HG03103 (cell line): ENCODE data around the gene DPPA3.
"Not testable (repeated sequence)": the region's sequence is repeated elsewhere in the genome, so short reads cannot be mapped to it uniquely, and the experiment has no call there.

ENCODE experiments used
- ATAC-seq: cut with Tn5 transposase; IDR thresholded peaks from one replicate; pipeline ENCODE4 v1.9.1; 2021; ENCODE audit warnings: low read depth; ENCODE audit not compliant: unreplicated experiment

The DPPA3 gene

DNA sequence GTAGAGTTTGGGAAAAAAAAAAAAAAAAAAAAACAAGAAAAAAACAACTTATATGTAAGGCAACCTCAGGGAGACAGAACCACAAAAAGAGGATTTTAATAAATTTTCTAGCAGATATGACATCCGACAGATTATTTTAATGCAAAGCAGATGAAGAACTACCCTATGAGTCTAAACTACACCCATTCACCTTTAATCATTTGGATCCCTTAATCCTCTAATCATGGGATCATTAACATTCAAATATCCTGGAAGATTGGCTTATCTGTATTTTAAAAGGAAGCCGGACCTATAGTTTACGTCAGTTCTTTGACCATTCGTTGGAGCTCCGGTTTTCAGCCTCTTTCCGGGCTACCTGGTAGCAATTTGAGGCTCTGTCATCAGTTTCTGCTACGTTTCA, at the start of gene DPPA3:
TSS of gene DPPA3 (plus strand) at position 301 of the 400 bp plus-strand sequence. CDS start 138 bp downstream, outside the sequence.
- no peak for ATAC-seq

DNA sequence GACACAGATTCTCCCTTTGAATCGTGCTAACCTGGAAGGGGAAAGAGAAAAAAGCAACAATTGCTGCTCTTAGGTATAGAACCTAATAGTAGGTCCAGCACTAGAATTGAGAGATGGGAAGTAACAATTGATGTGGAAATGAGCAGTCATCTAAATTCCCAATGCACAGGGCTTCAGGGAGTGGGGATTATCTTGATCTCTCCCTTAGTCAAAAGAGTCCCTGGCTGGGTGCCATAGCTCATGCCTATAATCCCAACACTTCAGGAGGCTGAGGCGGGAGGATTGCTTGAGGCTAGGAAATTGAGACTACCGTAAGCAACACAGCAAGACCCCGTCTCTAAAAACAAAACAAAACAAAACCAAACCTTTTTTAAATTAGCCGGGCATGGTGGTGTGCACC, 49.5 kb upstream of the DPPA3 start:
- ATAC-seq: no peak

DNA sequence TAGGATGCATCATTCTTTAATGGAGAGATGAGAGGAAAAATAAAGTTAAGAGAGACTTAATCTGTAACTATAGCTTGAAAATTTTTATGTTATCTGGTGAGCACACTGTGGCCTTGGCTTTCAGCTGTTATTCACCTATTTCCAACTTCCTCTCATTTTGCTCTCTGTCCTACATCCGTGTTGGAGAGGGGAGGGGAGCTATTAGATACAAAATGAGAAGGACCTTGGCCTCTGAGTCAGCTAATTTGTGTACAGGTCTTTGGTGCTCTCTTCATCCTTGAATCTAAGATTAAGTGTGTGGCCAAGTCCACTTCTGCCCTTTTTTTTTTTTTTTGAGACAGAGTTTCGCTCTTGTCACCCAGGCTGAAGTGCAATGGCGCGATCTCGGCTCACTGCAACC, 44.6 kb upstream of the DPPA3 start:
- ATAC-seq: no peak

DNA sequence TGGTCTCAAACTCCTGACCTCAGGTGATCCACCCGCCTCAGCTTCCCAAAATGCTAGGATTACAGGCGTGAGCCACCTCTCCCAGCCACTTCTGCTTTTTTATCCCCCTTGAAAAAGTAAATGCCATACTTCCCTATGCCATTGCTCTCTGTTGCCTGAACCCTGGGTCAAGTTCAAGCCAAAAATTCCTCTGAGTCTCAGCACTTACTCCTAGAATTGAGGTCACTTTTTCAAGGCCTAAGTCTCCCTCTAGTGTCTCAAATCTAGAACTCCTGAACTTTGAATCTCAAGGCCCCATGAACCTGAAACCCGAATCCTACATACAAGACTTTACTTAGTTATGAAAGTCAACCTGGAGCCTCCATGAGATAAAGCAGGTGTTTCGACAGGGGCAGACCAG, 44.1 kb upstream of the DPPA3 start:
- no peak for ATAC-seq

DNA sequence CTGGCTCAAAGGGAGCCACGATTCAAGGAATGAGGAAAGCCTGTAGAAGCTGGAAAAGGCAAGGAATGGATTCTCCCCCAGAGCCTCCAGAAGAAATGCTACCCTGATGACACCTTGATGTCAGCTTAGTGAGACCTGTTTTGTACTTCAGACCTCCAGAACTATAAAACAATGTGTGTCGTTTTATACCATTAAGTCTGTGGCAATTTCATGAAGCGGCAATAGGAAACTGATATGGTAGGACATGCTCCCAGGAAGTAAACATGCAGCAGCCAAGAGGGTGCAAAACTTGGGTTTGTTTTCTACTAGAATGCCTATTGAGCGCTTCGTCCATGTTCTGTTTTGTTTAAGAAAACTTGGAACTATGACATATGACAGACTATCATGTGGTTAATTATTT, 43.1 kb upstream of the DPPA3 start:
- ATAC-seq: no peak

DNA sequence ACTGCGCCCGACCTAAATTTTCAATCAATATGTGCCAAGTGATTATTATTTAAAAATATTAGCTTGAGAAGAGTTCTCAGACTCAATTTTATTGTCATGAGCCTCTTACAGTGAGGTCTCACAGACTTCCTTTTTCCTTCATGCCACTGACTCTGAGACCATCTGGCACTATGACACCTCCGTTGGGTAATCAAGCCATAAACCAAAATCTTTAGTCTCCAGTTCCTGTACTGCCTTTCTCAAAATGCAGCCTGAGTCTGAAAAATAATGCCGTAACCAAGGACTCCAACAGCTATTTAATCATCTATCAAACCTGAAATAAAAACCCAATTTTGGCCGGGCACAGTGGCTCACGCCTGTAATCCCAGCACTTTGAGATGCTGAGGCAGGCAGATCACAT, 35.8 kb upstream of the DPPA3 start:
- not testable (repeated sequence) for ATAC-seq

DNA sequence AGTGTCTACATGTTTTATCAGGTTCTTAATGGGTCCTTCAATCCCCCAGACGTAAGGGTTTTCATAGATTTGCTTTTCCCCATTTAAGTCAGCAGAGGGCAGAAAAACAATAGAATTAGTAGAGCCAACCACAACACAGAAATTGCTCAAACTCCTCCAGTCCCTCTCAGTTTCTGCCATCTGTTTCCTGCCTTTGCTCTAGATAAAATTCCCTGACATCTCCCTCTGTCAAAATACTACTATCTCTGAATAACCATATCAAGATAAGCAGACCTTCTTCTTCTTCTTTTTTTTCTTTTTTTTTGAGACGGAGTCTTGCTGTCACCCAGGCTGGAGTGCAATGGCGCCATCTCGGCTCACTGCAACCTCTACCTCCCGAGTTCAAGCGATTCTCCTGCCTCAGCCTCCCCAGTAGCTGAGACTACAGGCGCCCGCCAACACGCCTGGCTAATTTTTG, 33.8 kb upstream of the DPPA3 start:
- not testable (repeated sequence) for ATAC-seq

DNA sequence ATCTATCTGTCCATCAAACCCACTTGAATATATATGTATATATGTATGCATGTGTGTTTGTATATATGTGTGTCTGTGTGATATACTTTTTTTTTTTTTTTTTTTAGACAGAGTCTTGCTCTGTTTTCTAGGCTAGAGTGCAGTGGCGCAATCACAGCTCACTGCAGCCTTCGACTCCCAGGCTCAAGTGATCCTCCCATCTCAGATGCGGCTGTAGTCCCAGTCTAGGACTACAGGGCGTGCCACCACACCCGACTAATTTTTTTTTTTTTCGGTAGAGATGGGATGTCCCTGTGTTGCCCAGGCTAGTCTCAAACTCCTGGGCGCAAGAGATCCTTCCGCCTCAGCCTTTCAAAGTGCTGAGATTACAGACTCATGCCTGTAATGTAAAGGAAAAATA, 32.5 kb upstream of the DPPA3 start:
- ATAC-seq: no peak

DNA sequence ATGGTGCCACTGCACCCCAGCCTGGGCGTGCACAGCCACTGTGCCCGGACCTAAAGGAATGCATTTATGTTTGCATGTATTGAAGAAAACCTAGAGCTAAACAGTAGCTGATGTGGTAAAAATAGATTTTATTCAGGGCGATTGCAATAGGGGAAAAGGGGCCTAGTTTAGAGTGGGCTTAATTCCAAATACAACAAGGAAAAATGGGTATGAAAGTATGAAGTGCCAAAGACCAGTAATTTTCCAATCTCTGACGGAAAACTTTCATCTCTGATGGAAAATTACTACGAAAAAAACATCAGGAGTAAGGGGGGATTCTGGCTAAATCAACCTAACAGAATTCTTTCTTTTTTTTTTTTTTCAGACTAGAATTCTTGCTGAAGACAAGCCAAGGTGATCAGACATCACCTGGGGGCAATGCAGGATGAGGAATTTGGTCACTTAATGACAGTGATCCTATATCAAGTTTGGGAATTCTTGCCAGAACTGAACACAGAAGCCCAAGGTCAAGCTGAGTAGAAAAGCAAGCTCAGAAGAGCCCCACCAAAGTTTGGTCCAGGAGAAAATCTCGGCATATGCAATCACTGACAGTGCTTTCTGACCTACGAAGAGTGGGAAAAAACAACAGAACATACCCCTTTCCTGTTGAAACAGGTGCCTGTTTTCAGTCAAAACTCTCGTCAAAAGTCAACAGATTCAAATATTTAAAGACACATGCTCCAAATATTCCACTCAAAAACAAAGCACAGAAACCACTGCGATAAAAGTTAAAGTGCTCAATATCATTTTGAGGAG, 31.8 kb upstream of the DPPA3 start:
- no peak for ATAC-seq

DNA sequence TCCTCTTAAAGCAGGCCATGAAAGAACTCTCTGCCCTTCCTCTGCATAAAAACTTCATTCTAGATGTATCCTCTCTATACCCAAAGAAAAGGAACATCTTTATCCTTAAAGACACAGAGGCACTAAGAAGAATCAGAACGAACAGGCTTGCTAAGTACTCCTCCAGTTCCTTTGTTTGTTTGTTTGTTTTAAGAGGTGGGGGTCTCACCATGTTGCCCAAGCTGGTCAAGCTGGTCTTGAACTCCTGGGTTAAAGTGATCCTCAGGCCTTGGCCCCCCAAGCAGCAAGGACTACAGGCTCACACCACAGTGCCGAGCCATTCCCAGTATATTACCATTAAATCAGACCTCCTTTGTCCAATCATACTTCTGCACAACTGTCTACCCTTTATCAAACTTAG, 29.7 kb upstream of the DPPA3 start:
- no peak for ATAC-seq

DNA sequence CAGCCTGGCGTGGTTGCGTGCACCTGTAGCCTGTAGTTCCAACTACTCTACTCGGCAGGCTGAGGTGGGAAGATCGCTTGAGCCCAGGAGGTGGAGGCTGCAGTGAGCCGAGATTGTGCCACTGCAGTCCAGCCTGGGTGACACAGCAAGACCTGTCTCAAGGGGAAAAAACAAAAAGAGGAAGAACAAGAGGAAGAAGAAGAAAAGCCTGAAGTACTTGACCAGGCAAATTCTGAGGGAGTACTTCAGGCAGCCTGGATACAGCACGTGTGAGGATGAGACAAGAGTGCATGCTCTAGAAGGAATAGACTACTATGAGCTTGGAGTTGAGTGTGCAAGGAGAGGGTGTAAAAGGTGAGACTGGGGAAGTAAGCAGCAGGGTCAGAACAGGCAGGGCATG, 17.4 kb upstream of the DPPA3 start:
- ATAC-seq: no peak

DNA sequence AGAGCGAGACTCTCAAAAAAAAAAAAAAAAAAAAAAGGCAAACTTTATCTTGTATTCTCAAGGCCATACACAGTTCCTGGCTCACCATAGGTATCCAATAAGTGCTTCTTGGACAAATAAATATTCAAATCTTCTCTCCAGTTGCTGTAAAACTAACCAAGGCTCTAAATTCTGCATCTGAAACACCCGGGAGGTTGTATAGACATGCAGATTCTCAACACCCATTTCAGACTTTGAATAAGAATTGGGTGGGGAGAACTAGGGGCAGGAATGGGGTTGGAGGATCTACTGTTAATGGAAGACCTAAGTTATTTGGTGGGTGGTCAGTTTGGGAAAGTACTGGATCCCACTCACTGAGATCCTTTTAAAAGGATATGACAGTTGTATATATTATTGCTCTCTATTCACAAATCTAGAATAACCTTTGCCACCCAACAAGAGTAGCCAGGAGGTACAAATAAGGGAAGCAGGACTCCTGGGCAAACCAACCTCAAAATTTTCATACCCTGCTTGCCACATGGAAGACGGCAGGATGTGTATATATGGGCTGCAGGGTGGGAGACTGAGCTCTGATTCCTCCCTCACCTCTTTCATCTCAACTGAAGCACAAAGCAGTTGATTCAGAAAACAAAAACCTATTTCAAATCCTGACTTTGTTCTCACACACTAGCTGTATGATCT, 16.5 kb upstream of the DPPA3 start:
- ATAC-seq: no peak

DNA sequence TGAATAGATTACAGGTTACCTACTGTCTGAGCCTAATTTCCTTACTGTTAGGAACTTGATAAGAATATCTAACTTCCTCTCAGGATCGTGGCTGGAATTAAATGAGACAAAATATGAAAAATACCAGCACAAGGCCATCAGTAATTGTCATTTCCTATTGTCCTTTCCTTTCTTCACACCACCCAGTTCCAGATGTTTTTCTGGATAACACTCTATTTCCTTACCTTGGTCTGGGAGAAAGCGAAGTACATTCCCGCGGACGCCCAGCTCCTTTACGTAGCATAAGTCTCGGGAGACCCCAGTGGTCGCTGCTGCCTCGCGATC, 16.0 kb upstream of the DPPA3 start:
- no peak for ATAC-seq

DNA sequence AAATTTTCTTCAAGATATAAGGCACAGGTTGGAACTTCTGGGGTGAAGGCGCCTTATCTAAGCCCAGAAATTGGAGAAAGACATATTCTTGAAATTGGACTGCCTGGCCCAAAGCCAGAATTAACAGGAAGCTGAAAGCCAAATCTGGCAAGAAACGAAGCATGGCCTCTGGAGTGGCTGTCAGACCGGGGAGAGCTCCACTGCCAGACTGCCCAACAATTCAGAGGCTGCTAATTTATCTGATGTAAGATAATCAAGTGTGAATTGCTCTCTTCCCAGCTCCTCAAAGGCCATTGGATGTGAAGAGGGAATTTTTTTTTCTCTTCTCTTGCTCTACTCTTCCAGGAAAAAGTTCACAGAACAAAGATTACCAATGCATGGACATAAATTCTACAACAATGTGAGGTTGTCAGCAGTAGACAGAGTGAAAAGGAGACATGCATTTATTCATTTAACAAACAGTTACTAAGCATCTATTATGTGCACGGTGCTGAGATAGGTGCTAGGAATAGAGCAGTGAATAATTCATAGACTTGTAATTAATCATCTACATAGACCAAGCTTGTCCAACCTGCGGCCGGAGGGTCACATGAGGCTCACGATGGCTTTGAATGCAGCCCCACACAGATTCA, 15.6 kb upstream of the DPPA3 start, which contains the start of gene GDF3:
TSS of gene GDF3 (minus strand) at position 210 of the 632 bp plus-strand sequence. CDS start at position 163, 47 bp downstream.
- no peak for ATAC-seq

DNA sequence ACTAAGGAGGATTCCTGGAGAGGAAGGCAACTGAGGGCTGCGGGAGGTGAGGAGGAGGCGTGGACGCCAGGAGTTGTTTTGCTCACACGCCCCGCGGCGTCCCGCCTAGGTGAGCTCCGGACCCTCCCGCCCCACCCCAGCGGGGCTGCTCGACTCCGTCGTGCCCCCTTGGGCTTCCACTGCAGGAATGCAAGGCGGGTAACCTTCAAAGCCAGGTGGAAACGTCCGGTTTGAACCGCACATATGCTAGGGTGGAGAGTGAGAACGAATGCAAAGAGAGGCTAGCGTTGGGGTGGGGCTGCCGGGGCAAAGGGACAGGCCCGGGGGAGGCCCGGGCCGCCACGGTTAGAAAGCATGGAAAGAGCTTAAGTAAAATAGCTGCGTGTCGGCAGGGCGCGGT, 5.4 kb upstream of the DPPA3 start:
- ATAC-seq: no peak

DNA sequence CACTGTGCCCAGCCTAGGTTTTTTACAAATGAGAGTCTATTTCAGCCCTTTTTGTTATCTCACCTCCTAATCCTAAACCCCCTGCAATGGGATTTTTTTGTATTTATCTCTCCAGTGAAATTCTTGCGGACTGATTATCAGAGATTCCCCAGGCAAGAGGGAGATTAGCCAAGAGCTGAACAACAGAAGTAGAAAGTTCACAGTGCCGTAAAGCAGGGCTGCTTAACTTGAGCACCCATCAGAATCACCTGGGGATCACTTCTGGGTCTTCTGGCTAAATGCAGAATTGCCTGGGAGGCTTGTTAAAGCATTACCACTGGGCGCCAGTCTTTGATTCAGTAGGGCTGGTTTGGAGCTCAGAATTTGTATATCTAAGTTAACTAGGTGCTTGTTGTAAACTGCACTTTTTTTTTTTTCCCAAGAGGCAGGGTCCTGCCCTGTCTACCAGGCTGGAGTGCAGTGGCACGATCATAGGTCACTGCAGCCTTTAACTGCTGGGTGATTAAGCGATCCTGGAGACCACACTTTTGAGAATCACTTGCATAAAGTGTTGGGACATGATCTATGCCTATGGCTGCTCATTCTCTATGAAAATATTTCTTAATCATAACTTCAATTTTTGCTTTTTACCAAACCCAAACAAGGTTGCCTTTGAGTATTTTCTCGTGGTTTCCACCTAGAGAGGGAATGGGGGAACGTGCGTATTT, 1.1 kb upstream of the DPPA3 start:
- no peak for ATAC-seq

DNA sequence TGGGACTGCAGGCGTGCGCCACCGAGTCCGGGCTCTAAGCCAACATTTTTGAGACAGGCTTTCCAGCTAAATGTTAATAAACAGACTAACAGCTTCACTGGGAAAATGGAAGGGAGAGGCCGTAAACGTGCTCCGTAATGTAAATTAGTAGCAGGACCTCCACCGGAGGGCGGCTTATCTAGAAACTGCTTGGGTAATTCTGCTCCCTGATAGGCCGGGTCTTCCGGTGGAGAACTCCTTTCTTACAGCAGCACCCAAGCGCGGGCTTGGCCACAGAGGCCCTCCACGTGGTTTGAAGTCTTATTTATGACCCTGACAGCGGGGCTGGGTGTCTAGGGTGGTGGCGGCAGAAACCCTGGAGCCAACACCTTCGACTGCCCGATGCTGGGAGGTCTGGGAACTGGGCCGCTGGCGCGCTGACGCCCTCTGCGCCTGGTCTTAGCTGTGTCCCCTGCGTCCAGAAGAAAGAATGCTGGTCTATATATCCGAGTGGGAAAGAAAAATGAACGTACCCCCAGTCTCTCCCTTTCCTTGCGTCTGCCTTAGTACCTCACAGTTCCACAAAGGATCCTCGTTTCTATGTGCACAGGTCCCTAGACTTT, 1.7 kb downstream of the DPPA3 start:
- ATAC-seq: no peak

DNA sequence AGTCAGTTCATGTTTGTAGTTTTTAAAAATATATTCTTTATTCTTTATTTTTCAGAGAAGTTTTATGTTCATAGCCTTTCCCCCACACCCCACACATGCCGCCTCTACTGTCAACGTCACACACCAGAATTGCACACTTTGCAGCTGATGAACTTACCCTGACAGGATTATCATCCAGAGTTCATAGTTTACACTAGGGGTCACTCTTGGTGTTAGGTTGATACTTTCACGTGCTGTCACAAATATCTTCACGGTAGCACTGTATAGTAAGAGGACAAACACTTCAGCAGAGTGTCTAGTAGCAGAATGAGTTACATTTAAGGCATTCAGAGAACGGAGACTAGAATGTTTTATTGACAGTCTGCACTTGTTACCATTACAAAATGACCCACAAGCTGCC, 5.1 kb downstream of the DPPA3 start:
- no peak for ATAC-seq

DNA sequence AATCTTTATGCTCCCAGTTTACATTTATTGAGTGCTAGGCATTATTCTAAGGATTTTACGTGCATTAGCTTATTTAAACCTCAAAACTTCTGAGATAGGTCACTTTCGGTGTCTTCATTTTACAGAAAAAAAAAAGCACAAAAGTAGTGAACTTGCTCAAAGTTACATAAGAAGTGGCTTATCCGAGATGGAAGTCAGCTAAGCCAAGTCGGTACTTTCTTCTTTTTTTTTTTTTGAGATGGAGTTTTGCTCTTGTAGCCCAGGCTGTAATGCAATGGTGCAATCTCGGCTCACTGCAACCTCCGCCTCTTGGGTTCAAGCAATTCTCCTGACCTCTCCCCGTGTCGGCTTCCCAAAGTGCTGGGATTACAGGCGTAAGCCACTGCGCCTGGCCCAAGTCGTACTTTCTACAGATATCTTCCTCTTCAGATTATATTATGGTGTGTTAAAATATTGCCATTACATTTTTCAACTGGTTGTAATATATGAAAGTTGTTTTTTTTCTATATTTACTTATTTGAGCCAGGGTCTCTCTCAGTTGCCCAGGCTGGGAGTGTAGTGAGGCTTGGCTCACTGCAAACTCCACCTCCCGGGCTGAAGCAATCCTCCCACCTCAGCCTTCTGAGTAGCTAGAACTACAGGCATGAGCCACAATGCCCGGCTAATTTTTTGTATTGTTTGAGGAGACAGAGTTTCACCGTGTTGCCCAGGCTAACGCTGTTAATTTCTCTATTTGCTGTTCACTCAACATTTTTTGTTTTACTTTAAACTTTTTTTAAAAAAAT, 8.9 kb downstream of the DPPA3 start:
- ATAC-seq: no peak

DNA sequence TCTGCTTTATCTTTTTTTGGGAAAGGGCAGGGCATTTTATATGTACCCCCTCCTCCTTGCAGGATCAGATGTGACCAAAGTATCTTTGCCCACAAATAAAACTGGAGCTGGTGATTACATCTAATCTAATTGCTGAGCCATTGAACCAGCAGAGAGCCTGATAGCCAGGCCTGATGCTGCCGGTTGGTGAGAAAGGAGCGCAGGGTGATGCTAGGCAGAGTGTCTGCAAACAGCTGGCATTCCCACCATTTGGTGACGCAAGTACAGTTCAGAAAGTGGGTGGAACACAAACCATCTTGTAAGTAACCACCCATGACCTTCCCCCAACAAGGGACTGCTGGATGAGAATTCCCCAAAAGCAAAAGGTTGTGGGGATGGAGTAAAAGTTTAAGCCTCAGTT, 12.7 kb downstream of the DPPA3 start:
- no peak for ATAC-seq
